GM12874 (cell line): ENCODE measurements around the gene ERF.

Experiments
- TF ChIP-seq, protein P1 (sequence below): IDR thresholded peaks from 2 replicates; pipeline ENCODE4 v1.5.1; 2011; ENCODE audit warnings: low read depth, mild to moderate bottlenecking, control low read depth, low read length, moderate library complexity; ENCODE audit not compliant: insufficient read depth

ERF gene

DNA sequence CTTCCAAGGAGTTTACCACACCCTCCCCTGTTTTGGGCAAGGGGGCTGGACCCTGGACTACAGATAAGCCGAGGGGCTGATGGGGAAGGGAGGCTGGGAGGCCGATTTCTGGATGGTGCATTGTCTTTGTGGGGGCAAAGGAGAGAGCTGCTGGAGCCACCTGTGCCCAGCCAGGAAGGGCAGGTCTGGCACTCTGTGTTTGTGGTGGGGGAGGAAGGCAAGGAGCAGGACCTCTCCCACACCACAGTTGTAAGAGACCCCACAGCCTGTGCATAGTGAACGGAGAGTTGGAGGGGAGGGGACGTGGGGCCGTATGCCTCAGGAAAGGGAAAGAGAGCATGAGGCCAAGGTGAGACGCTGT is 31.0 kb upstream of the ERF start:
- TF ChIP-seq, protein P1, sequence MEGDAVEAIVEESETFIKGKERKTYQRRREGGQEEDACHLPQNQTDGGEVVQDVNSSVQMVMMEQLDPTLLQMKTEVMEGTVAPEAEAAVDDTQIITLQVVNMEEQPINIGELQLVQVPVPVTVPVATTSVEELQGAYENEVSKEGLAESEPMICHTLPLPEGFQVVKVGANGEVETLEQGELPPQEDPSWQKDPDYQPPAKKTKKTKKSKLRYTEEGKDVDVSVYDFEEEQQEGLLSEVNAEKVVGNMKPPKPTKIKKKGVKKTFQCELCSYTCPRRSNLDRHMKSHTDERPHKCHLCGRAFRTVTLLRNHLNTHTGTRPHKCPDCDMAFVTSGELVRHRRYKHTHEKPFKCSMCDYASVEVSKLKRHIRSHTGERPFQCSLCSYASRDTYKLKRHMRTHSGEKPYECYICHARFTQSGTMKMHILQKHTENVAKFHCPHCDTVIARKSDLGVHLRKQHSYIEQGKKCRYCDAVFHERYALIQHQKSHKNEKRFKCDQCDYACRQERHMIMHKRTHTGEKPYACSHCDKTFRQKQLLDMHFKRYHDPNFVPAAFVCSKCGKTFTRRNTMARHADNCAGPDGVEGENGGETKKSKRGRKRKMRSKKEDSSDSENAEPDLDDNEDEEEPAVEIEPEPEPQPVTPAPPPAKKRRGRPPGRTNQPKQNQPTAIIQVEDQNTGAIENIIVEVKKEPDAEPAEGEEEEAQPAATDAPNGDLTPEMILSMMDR, result no peak

DNA sequence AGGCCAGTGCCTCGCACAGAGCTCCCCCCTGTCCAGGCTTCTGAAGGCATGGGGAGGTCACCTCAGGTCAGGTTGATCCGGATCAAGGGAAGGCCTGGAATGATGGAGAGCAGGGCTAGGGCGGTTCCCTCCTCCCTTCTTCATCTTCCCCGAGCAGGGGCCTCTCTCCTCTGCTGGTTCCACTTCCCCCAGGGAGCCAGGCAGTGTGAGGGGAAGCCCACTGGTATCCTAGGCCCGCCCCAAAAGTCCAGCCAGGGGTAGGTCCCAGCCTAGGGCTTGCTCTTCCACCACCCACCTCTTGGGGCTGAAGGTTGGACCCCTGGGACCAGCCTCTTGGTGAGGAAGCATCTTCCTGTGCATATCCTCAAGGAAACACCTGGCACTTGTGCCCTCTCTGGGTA is 30.6 kb upstream of the ERF start:
- TF ChIP-seq, protein P1, result peak; percentile 16; the same call in 1 of the 2 replicates

DNA sequence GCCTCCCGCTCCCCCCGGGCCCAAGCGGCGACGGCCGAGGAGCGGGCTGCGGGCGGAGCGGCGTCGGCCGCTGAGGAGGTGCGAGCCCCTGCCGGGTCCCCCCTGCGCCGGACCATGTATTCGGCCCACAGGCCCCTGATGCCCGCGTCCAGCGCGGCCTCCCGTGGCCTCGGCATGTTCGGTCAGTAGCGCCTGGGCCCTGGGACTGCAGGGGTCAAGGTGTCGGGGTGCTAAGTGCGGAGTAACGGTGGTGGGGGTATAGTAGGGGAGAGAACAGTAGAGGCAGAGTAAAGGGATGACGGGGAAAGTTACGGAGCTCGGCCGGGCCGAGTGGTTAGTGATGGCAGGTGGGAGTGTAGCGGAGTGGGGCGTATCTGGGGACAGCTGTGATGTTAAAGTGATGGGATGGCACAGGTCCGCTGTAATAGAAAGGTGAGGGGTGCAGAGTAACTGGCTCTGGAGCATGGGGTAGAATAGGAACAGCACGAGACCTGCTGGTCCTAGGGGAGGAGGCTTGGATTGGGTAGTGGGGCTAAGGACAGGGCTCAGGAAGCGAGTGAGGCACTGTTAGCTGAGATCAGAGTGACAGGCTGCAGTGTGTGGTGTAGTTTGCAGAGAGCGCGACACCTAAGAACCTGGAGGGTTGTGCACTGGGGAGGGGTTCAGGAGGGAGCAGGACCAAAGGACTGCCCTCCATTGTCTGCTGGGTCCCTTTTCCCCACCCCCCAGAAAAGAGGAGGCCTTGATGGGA is 29.8 kb upstream of the ERF start:
- TF ChIP-seq, protein P1, result no peak

DNA sequence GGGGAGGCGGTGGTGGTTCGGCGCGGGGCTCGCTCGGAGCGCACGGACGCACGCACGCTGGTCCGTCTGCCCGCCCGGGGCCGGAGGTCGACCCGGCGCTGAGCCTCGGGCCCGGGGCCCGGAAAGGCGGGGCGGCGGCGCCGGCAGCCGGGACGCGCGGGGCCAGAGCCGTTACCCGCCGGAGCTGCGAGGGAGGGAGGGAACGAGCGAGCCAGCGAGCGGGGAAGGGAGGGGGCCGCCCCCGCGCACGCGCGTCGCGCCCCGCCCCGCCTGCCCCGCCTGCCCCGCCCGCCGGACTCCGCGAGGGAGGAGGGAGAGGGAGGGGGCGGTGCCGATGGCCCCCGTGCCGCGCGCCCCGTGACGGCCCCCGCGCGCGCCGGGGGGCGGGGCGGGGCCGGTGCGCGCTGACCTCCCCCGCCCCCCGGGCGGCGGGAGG is 29.2 kb upstream of the ERF start:
- TF ChIP-seq, protein P1, result no peak

DNA sequence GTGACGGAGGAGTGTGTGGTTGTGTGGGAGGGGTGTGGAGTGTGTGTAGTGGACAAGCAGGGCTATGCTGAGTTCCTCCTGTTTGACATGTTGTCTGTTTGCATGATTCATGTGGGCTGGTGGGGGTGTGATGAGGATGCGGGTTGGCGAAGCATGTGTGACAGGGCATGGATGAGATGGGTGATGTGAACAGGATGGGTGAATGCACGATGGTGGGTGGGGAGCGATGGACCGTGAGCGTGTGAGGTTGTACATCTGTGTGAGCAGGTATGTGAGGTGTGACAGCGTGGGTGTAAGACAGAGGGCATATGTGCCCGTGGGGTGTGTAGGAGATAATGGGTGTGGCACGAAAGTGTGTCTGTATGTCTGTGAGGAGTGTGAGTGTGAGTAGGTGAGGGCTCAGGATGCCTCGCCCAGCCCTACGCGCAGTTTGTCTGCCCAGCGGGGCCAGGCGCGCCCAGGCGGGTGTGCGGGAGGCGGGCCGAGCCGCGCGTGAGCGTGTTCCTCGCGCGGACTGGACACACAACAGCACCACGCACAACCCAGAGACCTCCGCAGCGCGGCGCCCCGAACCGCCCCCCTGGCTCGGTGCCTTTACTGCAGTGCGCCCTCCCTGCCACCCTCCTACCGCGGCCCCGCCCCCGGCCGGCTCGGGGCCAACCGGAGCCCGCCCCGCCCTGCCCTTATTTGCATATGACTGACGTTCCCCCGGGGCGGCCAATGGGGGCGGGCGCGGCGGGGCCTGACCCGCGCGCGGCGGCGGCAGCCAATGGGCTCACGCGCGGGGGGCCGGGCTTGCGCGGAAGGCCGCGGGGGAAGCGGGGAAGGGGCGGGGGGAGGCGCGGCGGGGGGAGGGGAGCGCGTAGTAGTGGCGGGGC is 28.5 kb upstream of the ERF start:
- TF ChIP-seq, protein P1, result no peak

DNA sequence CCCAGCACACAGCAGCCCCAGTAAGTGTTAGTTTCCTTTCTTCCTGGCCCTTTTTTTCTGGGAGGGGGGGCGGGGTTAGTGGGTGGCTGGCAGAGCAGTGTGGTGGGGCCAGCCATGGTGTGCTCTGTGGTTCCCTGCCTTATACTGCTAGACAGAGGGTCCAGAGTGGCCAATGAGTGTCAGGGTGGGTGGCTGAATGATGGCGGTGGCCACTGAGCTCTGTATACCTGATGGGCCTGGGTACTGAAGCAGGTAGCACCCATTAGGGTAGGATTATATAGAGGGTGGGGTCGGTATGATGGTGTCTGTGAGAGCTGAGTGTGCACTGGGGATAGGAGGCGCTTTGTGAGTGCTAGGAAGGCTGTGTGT is 27.9 kb upstream of the ERF start:
- TF ChIP-seq, protein P1, result no peak
